A673 (cell line): ENCODE measurements around the gene PLB1. TPM values are rescaled to one million over a fixed set of nuclear protein-coding genes. Genes with fewer than 3 reads are reported as not detected.

ENCODE experiments used
- BruUV-seq: library from RNA; stranded (reverse); fragments of 400-500 nt; replicated peaks from 2 replicates; lab custom pipeline; 2021; lab: Mats Ljungman, UMichigan
- CTCF ChIA-PET: fragments of 300-600 bp; sonication (Branson Sonifier 250); formaldehyde crosslinking; loops from one replicate; lab custom pipeline; 2022; ENCODE audit warnings: antibody characterized with exemption; lab: Charles Lee
- POLR2A ChIA-PET: fragments of 300-600 bp; sonication (Branson Sonifier 250); formaldehyde crosslinking; loops from one replicate; lab custom pipeline; 2022; ENCODE audit warnings: antibody characterized with exemption; ENCODE audit not compliant: low non-redundant PET; lab: Charles Lee
- DNase-seq: peaks from one replicate; pipeline ENCODE4 v3.0.0-alpha.2; 2015; ENCODE audit warnings: low spot score
- H3K27ac ChIP-seq: fragments of 200-600 bp; sonication (generic); 2 replicates; pipeline ENCODE4 v1.5.1; 2016; ENCODE audit warnings: mixed run types, low read depth, mild to moderate bottlenecking, mixed read lengths, antibody characterized with exemption, low read length; ENCODE audit not compliant: poor library complexity, severe bottlenecking
- H3K27me3 ChIP-seq: fragments of 200-600 bp; sonication (generic); replicated peaks from 2 replicates; pipeline ENCODE4 v1.6.1; 2017; ENCODE audit warnings: mixed run types, low read depth, mild to moderate bottlenecking, mixed read lengths, antibody characterized with exemption, low read length; ENCODE audit not compliant: insufficient read depth, poor library complexity
- H3K36me3 ChIP-seq: fragments of 200-600 bp; sonication (generic); 2 replicates; pipeline ENCODE4 v1.6.1; 2016; ENCODE audit warnings: mixed run types, mild to moderate bottlenecking, mixed read lengths, antibody characterized with exemption, low read length; ENCODE audit not compliant: insufficient read depth, poor library complexity, severe bottlenecking
- H3K4me1 ChIP-seq: fragments of 200-600 bp; sonication (generic); 2 replicates; pipeline ENCODE4 v1.6.1; 2017; ENCODE audit warnings: mixed run types, mild to moderate bottlenecking, mixed read lengths, antibody characterized with exemption, low read length; ENCODE audit not compliant: insufficient read depth, poor library complexity, severe bottlenecking
- H3K4me3 ChIP-seq: fragments of 200-600 bp; sonication (generic); 2 replicates; pipeline ENCODE4 v1.5.1; 2016; ENCODE audit warnings: low read depth, mixed run types, mild to moderate bottlenecking, mixed read lengths, low read length; ENCODE audit not compliant: poor library complexity, severe bottlenecking
- H3K9me3 ChIP-seq: fragments of 200-600 bp; sonication (generic); 2 replicates; pipeline ENCODE4 v1.6.1; 2016; ENCODE audit warnings: mixed run types, low read depth, mild to moderate bottlenecking, mixed read lengths, antibody characterized with exemption, low read length; ENCODE audit not compliant: poor library complexity, severe bottlenecking
- EZH2 ChIP-seq: fragments of 200-600 bp; sonication (generic); IDR thresholded peaks from 2 replicates; pipeline ENCODE4 v1.6.1; 2017; ENCODE audit warnings: borderline replicate concordance, low read depth, mild to moderate bottlenecking, mixed read lengths, antibody characterized with exemption, low read length; ENCODE audit not compliant: poor library complexity, severe bottlenecking
- intact Hi-C: fragments of 100-400 bp; cut with micrococcal nuclease; formaldehyde crosslinking; loops from one replicate; pipeline ENCODE4 v1.10.0; 2022; ENCODE audit not compliant: unreplicated experiment
- total RNA-seq: library from RNA; stranded (reverse); gene quantifications from 2 replicates; pipeline ENCODE4 v1.2.3, GENCODE V29; 2021
- TF ChIP-seq, protein P1 (sequence below): fragments of 300-800, 200-600 bp; sonication (generic); conservative IDR thresholded peaks from 2 replicates; pipeline ENCODE4 v1.5.1; 2017; ENCODE audit warnings: low read depth, mild to moderate bottlenecking, antibody characterized with exemption, low read length, moderate library complexity, mixed read lengths

The PLB1 gene
- total RNA-seq, 1 experiment from 2014 or later: 0.39 TPM

- CTCF ChIA-PET: no interaction called here
- POLR2A ChIA-PET: no interaction called here
- intact Hi-C loops: no loop called here
- TF ChIP-seq EZH2: no peak
- TF ChIP-seq, protein P1, sequence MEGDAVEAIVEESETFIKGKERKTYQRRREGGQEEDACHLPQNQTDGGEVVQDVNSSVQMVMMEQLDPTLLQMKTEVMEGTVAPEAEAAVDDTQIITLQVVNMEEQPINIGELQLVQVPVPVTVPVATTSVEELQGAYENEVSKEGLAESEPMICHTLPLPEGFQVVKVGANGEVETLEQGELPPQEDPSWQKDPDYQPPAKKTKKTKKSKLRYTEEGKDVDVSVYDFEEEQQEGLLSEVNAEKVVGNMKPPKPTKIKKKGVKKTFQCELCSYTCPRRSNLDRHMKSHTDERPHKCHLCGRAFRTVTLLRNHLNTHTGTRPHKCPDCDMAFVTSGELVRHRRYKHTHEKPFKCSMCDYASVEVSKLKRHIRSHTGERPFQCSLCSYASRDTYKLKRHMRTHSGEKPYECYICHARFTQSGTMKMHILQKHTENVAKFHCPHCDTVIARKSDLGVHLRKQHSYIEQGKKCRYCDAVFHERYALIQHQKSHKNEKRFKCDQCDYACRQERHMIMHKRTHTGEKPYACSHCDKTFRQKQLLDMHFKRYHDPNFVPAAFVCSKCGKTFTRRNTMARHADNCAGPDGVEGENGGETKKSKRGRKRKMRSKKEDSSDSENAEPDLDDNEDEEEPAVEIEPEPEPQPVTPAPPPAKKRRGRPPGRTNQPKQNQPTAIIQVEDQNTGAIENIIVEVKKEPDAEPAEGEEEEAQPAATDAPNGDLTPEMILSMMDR: no peak
- no peaks in the 10 kb centered on the region for H3K36me3 ChIP-seq
- no peaks in the 10 kb centered on the region for H3K27me3 ChIP-seq
- DNase-seq: no peak
- H3K4me1 ChIP-seq: peaks cover 23% of the 10 kb centered on the region
- BruUV-seq: no TSS peak
- H3K4me3 ChIP-seq: no peak overlapping the region
- no peak overlapping the region for H3K27ac ChIP-seq
- H3K9me3 ChIP-seq: no peaks in the 10 kb centered on the region
These were observed 165.7 kb downstream of the PLB1 start for GRCh38 chr2:28661589-28662001.

GRCh38 chr2:28662044-28662443 is 166.2 kb downstream of the PLB1 start:
- ChIA-PET POLR2A (no interaction called here), CTCF (no interaction called here)
- Histone ChIP-seq H3K4me1 (peaks cover 23% of the 10 kb centered on the region), H3K36me3 (no peaks in the 10 kb centered on the region), H3K4me3 (no peak overlapping the region), H3K9me3 (no peaks in the 10 kb centered on the region), H3K27me3 (no peaks in the 10 kb centered on the region), H3K27ac (no peak overlapping the region)
- no peak for TF ChIP-seq EZH2
- TF ChIP-seq, protein P1: no peak
- DNase-seq: no peak
- BruUV-seq: no TSS peak
- intact Hi-C loops: no loop called here

DNA sequence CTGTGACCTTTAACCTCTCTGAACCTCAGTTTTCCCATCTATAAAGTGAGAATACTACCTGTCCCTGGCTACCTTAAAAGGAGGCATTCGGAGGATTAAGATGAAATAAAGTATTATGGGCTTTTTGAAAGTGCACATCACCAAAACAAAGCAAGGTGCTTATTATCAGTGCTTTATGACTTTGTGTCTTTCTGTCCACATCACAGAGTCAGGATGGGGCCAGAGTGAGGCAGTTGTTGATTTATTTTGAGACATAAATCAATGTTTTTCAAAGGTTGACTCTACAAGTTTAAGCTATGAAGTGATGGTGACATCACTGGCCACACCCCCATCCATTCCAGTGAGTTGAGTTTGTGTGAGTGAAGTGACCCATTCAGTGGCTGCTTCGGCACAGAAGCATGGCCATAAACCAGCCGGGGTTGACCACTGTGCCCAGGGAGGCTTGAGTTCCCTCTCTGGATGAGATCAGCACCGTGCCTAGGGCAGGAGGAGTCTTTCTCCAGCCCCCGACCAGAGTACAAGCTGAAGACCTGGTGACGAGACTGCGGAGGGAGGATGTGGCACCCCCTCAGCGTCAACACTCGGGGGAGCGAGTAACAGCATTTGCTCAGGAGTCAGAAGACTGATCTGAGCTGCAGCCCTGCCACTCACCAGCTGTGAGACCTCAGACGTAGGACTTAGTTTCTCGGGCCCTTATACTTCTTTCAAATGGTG is 166.8 kb downstream of the PLB1 start:
- intact Hi-C loops: no loop called here
- DNase-seq: no peak
- no TSS peak for BruUV-seq
- Histone ChIP-seq H3K9me3 (no peaks in the 10 kb centered on the region), H3K27ac (no peak overlapping the region), H3K27me3 (no peaks in the 10 kb centered on the region), H3K4me1 (peaks cover 23% of the 10 kb centered on the region), H3K4me3 (no peak overlapping the region), H3K36me3 (no peaks in the 10 kb centered on the region)
- ChIA-PET CTCF (no interaction called here), POLR2A (no interaction called here)
- no peak for TF ChIP-seq EZH2
- TF ChIP-seq, protein P1: no peak
